HepG2 (cell line): ENCODE measurements around the gene METAP1D. TPM values are rescaled to one million over a fixed set of nuclear protein-coding genes. Genes with fewer than 3 reads are reported as not detected.

Source experiments
- CTCF ChIP-seq: sonication (generic); formaldehyde crosslinking; IDR thresholded peaks from 2 replicates; pipeline ENCODE4 v1.5.0; 2020; ENCODE audit warnings: mild to moderate bottlenecking, missing genetic modification reagents, moderate library complexity
- FIP1L1 ChIP-seq: fragments of 200-400 bp; formaldehyde crosslinking; IDR thresholded peaks from 2 replicates; pipeline ENCODE4 v1.6.1; 2018; ENCODE audit warnings: low read depth, mild to moderate bottlenecking, low read length, moderate library complexity, borderline replicate concordance; ENCODE audit not compliant: insufficient read depth
- HDAC1 ChIP-seq: sonication (generic); formaldehyde crosslinking; IDR thresholded peaks from 2 replicates; pipeline ENCODE4 v1.5.1; 2020; ENCODE audit warnings: mild to moderate bottlenecking, missing genetic modification reagents
- HDAC2 ChIP-seq: sonication (generic); formaldehyde crosslinking; IDR thresholded peaks from 2 replicates; pipeline ENCODE4 v1.4.0; 2020; ENCODE audit warnings: missing genetic modification reagents
- HNRNPUL1 ChIP-seq: fragments of 200-400 bp; formaldehyde crosslinking; IDR thresholded peaks from 2 replicates; pipeline ENCODE4 v1.6.1; 2017; ENCODE audit warnings: low read depth, mild to moderate bottlenecking, low read length, moderate library complexity
- KLF15 ChIP-seq: sonication (generic); formaldehyde crosslinking; IDR thresholded peaks from 2 replicates; pipeline ENCODE4 v1.8.1; 2023; ENCODE audit warnings: borderline replicate concordance, mild to moderate bottlenecking, inconsistent platforms, missing genetic modification reagents, mixed read lengths
- MYNN ChIP-seq: sonication (generic); formaldehyde crosslinking; IDR thresholded peaks from 2 replicates; pipeline ENCODE4 v1.4.0; 2020; ENCODE audit warnings: mild to moderate bottlenecking, low read depth, missing genetic modification reagents
- NCOR1 ChIP-seq: fragments of 200-600 bp; sonication (generic); IDR thresholded peaks from 2 replicates; pipeline ENCODE4 v1.7.0; 2017; ENCODE audit warnings: antibody characterized with exemption, low read length, borderline replicate concordance
- NFIB ChIP-seq: sonication (generic); formaldehyde crosslinking; IDR thresholded peaks from 2 replicates; pipeline ENCODE4 v1.9.0; 2021; ENCODE audit warnings: missing genetic modification reagents, mild to moderate bottlenecking, borderline replicate concordance
- NR2F1 ChIP-seq, 2 experiments: fragments of 450-650 bp in 1 of 2; formaldehyde crosslinking in 1 of 2; IDR thresholded peaks; 2 replicates each; pipeline versions ENCODE4 v1.5.0 to v1.6.1; 2016 to 2020; ENCODE audit warnings: mild to moderate bottlenecking in 1 of 2, missing compliant biosample characterization in 1 of 2, missing genetic modification reagents in 1 of 2, moderate library complexity in 1 of 2
- POGZ ChIP-seq: sonication (generic); formaldehyde crosslinking; IDR thresholded peaks from 2 replicates; pipeline ENCODE4 v1.4.0; 2020; ENCODE audit warnings: mild to moderate bottlenecking, missing genetic modification reagents
- SAFB2 ChIP-seq: sonication (generic); formaldehyde crosslinking; IDR thresholded peaks from 2 replicates; pipeline ENCODE4 v1.5.1; 2020; ENCODE audit warnings: missing genetic modification reagents, low read depth, mild to moderate bottlenecking, borderline replicate concordance
- SMAD1 ChIP-seq: sonication (generic); formaldehyde crosslinking; IDR thresholded peaks from 2 replicates; pipeline ENCODE4 v1.4.0; 2020; ENCODE audit warnings: missing genetic modification reagents, low read depth, mild to moderate bottlenecking, borderline replicate concordance
- TFDP1 ChIP-seq: IDR thresholded peaks from 2 replicates; pipeline ENCODE4 v1.6.1; 2016; ENCODE audit warnings: missing compliant biosample characterization, missing genetic modification reagents, borderline replicate concordance
- UBTF ChIP-seq: sonication (generic); formaldehyde crosslinking; IDR thresholded peaks from 2 replicates; pipeline ENCODE4 v1.4.0; 2020; ENCODE audit warnings: mild to moderate bottlenecking, missing genetic modification reagents
- ZFP90 ChIP-seq: sonication (generic); formaldehyde crosslinking; IDR thresholded peaks from 2 replicates; pipeline ENCODE4 v1.8.0; 2022; ENCODE audit warnings: missing genetic modification reagents, mild to moderate bottlenecking, inconsistent platforms, borderline replicate concordance
- ZKSCAN8 ChIP-seq: IDR thresholded peaks from 2 replicates; pipeline ENCODE4 v1.6.1; 2016; ENCODE audit warnings: borderline replicate concordance, missing genetic modification reagents, missing compliant biosample characterization
- ZNF510 ChIP-seq: sonication (generic); formaldehyde crosslinking; IDR thresholded peaks from 2 replicates; pipeline ENCODE4 v1.4.0; 2020; ENCODE audit warnings: low read depth, mild to moderate bottlenecking, missing genetic modification reagents
- ZNF562 ChIP-seq: sonication (generic); formaldehyde crosslinking; IDR thresholded peaks from 2 replicates; pipeline ENCODE4 v1.8.0; 2022; ENCODE audit warnings: missing genetic modification reagents, borderline replicate concordance
- ZNF576 ChIP-seq: sonication (generic); formaldehyde crosslinking; IDR thresholded peaks from 2 replicates; pipeline ENCODE4 v1.4.0; 2020; ENCODE audit warnings: mild to moderate bottlenecking, missing genetic modification reagents
- ZNF747 ChIP-seq: sonication (generic); formaldehyde crosslinking; IDR thresholded peaks from 2 replicates; pipeline ENCODE4 v1.8.1; 2023; ENCODE audit warnings: missing genetic modification reagents, mild to moderate bottlenecking, borderline replicate concordance
- ZSCAN21 ChIP-seq: sonication (generic); formaldehyde crosslinking; IDR thresholded peaks from 2 replicates; pipeline ENCODE4 v1.8.0; 2022; ENCODE audit warnings: mild to moderate bottlenecking, missing genetic modification reagents, moderate library complexity, borderline replicate concordance
- polyA plus RNA-seq, 8 experiments: library from polyadenylated mRNA; depleted of rRNA in 3 of 8; stranded (reverse) in 7 of 8; unstranded in 1 of 8; fragments of >200 nt; fragmentation: Illumina TruSeq in 4 of 8; extraction: Trizol in 4 of 8; gene quantifications; 2 replicates each; pipeline versions ENCODE4 v1.2.1 to v1.2.3, GENCODE V29; 2011 to 2016; ENCODE audit warnings: low read depth in 4 of 8, missing spikeins in 1 of 8, mixed read lengths in 1 of 8; ENCODE audit not compliant: insufficient read depth in 1 of 8
- total RNA-seq, 5 experiments: library from RNA; depleted of rRNA; stranded (reverse); fragments of >200 nt; fragmentation: Illumina TruSeq; extraction: Trizol; gene quantifications; 2 replicates each; pipeline ENCODE4 v1.2.3, GENCODE V29; 2016; ENCODE audit warnings: low read depth in 1 of 5

The METAP1D gene
- total and polyA plus RNA-seq, 2 of the 13 experiments (the other 11 are each of a cell fraction or from before 2014, with no cell fraction given) = 14.7 to 21.6 TPM

GRCh38 chr2:172052000-172052983 is 52.5 kb downstream of the METAP1D start (continued):
- TF ChIP-seq SMAD1 (CRISPR knock-in tag) (no peak), ZNF747 (CRISPR knock-in tag) (peak; percentile 28; the same call in 1 of the 2 replicates), HDAC1 (CRISPR knock-in tag) (peak; percentile 87), MYNN (no peak), NCOR1 (peak; percentile 96), NFIB (CRISPR knock-in tag) (no peak), KLF15 (CRISPR knock-in tag) (no peak), POGZ (peak; percentile 94), TFDP1 (0 out of 2 replicates have a peak, but pooled peaks have one; percentile 23), ZFP90 (CRISPR knock-in tag) (peak; percentile 40; the same call in 1 of the 2 replicates), ZKSCAN8 (peak; percentile 85), CTCF (CRISPR knock-in tag) (no peak), SAFB2 (CRISPR knock-in tag) (no peak; the same call in 1 of the 2 replicates), NR2F1 (CRISPR knock-in tag; IDR thresholded peaks at IDR 0.05) (peak; percentile 85 to 94), ZNF576 (CRISPR knock-in tag) (no peak), ZNF510 (CRISPR knock-in tag) (no peak), HDAC2 (peak; percentile 97), ZNF562 (no peak), ZSCAN21 (CRISPR knock-in tag) (no peak), FIP1L1 (no peak), UBTF (CRISPR knock-in tag) (peak; percentile 54), HNRNPUL1 (no peak)
